ENCODE measurements around the gene RAB26.
A peak's percentile ranks its signal among the peaks of the same experiment; 100 is the strongest.

RAB26 gene

DNA sequence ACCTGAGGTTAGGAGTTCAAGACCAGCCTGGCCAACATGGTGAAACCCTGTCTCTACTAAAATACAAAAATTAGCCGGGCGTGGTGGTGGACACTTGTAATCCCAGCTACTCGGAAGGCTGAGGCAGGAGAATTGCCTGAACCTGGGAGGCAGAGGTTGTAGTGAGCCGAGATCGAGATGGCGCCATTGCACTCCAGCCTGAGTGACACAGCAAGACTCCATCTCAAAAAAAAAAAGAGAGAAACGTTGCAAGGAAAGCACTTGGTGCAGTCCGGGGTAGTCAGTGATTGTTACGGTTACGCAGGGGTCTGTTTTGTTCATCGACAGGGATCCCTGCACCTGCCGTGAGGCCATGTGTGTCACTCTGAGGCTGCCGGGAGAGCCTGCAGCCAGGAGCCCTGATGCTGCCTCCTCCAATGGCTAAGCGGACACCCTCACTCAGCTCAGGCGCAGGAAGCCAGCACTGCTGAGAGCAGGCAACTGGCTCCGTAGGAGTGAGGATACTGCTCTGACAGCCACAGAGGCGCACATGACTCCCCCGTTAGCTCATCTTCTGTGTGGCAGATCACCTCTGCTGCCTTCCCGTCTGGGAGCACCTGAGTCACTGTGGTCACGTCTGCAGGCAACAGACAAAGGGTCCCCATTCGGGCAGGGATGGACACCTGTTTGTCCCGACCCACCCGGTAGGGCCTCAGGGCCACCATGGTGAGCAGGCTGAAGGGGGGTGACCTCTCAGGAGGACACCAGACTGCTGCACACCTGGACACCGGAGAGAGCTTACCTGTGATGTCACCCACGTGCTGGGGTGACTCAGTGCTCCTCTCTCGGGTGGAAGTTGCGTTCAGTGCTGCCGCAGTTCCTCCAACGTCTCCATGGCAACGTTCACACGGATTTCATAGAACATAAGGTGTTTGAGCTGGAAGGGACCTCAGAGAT is 5.2 kb upstream of the RAB26 start:
- DNase-seq (ENCODE audit: low spot score): no peak

DNA sequence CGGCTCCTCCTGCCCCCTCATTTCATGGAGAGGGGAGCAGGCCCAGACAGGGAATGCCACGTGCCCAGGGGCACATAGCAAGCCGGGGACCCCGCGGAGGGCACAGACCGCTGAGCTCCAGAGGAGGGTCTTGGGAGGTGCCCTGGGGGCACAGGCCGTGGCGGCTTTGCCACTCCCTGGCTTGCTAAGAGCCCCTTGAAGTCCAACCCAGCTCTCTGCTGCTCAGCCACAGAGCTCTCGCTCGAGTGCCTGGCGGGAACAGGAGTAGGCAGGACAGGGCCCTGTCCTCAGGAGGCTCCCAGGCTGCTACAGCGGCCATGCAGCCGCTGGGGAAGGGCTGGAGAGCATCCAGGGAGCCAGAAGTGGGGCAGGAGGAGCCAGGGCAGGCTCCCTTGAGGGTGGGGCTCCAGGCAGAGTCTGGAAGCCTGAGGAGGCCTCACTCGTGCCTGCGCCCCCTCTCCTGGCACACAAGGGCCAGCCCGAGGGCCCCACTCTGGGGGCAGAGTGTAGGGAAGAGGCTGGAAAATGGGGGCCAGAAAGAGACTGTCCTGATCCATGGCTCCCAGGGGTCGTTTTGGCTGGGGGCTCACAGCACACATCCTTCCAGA is 4.4 kb upstream of the RAB26 start:
- DNase-seq (ENCODE audit: low spot score): no peak

DNA sequence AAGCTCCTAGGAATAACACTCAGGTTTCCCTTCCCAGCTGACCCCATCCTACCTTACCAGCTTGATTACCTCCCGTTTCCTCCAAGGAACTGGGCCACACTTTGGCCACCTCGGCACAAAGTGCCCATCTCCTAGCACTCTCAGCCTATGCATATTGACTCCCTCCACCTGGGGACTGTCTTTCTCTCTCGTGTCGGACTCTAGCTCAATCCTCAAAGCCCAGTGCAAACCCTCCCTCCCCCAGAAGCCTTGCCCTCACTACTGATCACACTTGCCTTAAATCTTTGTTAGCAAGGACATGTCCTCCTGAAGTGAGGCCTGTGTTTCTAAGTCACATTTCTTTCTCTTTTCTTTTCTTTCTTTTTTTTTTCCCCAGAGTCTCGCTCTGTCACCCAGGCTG is 2.6 kb upstream of the RAB26 start:
- no peak for DNase-seq (ENCODE audit: low spot score)

DNA sequence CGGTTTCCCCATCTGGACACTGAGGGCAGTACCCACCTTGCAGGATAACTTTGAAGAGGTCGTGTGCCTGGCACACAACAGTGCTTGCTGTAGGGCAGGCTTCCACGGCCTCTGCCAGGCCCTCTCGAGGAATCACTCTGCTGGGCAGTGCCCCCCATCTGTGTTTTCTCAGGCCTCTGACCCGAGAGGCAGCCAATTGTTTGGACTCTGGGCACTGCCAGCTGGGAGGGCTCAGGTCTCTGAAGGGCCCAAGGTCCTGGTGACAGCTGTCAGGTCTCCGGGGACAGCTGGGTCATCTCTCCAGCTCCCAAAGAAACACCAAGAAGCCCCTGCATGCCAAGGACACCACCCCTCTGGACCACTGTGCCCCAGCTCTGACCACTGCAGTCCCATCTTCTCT is 1.0 kb upstream of the RAB26 start:
- DNase-seq (ENCODE audit: low spot score): no peak

DNA sequence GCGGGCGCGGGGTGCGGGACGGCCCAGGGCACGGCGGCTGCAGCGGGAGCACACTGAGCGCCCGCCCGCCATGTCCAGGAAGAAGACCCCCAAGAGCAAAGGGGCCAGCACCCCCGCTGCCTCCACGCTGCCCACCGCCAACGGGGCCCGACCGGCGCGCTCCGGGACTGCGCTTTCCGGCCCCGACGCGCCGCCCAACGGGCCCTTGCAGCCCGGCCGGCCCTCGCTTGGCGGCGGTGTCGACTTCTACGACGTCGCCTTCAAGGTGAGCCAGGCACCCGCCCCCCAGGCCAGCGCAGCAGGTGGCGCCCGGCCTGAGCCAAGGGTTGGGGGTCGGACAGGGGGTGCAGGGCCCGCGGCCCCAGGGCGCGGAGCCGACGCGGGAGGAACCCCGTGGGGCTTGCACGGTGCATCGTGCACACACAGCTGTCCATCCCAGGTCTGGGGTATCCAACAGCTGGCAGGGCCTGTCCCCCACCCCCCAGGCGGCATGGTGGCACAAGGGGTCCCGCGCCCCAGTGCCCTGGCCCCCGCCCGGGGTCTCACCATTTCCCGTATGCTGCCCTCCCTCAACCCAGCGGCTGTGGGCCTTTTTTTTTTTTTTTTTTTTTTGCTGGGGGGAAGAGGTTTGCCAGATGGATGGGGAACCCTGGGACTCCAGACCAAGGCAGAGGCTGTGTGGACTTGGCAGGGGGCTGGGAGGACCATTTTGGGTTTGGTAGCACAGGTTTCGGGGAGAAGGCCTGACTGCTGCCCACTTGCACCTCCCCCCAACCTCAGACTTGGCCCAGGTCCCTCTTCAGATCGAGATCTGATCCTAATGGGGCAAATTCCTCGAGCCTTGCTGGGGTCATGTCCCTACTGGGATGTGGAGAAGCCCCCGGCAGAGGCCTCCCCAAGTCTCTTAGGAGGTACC is 547 bp downstream of the RAB26 start:
- peak; percentile 34 for DNase-seq (ENCODE audit: low spot score)

DNA sequence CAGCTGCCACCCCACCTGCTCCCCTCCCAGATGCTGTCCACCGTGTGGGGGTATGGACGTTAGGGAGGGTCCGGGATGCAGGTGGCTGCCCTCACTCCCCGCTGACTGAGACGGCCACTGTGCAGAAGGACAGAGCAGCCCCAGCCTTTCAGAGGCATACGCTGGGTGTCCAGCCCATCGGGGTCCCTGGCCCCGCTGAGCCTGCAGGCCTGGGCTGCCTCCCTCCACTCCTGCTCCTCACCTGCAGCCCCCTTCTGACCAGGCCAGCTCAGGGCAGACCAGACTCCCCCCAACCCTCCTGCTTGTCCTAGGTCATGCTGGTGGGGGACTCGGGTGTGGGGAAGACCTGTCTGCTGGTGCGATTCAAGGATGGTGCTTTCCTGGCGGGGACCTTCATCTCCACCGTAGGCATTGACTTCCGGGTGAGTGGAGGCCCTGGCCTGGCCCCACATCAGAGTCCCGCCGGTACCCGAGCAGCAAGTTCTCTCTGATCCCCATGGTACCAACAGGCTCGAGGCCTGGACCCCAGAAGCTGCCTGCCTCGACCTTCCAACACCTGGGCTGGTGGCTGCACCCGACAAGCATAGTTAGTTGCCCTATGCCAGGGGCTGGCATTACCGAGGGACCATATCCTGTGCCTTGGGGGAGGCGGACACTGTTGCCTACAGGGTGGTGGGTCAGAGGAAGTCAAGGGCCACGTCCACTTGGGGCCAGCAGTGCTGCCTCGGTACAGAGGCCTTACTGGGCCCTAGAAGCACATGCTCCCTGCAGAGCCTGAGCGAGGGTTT is 1.4 kb downstream of the RAB26 start:
- DNase-seq (ENCODE audit: low spot score): peak; percentile 46

DNA sequence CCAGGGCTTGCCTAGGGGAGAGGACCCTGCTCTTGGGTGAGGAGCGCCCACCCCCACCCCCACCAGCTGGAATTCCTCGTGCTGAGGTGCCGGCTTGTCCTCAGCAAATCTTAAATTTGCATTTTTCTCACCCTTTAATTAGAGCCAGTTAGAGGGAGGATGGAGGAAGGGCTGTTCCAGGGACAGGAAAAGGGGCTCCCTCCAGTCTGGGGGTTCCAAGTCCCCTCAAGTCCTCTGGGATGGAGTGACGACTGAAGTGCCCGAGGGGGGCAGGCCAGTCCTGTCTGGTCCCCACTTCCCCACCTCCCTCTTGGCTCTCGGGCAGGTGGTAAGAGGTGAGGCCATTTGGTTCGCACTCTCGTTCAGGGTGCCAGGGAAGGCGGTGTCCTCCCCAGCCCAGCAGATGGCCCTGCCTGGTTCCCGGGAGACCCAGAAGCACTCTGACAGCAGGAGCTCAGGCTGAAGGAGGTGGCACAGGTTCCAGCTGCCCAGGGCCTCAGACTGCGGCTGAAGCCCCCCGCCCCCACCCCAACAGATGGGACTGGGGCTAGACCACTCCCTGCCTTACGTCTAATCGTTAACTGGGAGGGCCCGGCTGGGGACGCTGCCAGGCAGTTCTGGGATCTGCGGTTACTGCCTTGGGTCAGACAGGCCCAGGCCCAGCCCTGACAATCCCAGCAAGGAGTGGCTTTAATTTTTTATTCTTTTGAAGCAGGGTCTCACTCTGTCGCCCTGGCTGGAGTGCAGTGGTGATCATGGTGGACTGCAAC is 2.2 kb downstream of the RAB26 start:
- DNase-seq (ENCODE audit: low spot score): peak; percentile 58

DNA sequence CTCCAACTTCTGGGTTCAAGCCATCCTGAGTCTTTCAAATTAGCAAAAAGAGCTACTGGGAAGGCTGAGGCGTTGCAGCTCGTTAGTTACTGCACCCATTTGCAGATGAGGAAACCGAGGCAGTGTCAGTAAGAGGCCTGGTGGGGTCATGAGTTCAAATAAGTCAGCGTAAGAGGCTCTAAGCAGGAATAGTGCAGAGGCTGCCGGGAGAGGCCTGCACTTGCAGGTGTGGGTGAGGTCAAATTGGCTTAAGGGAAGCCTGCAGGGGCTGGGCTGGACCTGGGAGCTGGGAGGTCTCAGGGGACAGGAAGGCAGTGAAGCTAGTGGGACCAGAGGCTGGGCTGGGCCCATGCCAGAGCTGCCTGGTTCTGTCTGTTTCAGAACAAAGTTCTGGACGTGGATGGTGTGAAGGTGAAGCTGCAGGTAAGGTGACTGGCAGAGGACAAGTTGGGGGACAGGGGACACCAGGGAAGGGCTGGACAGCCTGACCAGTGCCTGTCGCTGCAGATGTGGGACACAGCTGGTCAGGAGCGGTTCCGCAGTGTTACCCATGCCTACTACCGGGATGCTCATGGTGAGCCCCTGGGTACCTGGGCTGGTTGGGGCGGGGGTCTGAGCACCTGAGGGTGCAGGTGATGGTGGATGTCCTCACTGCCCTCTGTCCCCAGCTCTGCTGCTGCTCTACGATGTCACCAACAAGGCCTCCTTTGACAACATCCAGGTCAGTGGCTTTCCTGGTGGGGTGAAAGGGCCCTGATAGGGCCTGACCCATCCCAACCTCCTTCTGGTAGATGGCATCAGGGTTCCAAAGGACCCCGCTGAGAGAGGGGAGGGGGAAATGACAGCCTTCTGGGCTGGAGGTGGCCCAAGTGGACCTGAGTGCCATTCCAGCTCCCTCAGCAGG is 3.0 kb downstream of the RAB26 start:
- peak; percentile 35 for DNase-seq (ENCODE audit: low spot score)

DNA sequence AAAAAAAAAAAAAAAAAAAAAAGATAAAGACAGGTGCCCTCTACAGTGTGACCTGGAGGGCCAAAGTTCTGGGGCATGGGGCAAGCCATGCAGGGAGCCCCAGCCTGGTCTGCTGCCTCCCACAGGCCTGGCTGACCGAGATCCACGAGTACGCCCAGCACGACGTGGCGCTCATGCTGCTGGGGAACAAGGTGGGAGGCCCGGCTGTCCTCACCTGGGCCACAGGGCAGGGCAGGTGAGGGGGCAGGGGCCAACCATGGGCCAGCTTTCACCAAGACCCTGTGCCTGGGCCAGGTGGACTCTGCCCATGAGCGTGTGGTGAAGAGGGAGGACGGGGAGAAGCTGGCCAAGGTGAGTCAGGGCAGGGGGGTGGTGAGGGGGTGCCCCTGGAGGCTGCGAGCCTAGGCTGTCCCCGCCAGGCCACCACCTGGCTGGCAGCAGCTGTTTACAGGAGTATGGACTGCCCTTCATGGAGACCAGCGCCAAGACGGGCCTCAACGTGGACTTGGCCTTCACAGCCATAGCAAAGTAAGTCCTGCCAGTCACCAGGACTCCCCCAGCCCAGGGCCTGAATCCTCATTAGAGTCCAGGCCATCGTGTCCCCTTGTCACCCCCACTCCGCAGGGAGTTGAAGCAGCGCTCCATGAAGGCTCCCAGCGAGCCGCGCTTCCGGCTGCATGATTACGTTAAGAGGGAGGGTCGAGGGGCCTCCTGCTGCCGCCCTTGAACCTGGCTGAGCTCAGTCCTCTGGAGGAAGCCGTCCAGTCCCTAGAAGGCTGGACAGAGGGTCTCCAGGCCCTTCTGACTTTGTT is 4.5 kb downstream of the RAB26 start:
- peak; percentile 36 for DNase-seq (ENCODE audit: low spot score)

DNA sequence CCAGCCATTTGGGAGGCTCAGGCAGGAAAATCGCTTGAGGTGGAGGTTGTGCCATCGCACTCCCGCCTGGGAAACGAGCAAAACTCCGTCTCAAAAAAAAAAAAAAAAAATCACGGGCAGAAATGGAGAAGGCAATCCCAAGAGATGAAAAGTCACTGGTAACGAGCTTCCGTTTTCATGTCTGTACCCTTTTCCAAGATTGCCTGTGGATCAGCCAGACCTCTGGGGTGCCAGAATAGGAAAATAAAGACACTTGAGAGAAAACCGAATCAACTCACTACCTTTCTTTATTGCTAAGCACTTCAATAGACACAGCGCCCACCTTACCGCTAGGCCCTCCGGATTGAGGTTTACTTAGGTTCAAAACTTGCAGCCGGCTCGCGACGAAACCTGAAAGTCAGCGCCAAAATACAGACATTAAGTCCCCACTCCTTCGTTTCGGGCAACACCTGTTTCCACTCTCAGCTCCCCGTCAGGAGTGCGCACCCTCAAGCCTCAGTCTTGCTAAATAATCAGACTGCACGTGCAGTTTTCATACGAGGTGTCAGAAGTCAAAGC is 6.2 kb downstream of the RAB26 start:
- peak; percentile 21 for DNase-seq (ENCODE audit: low spot score)

DNA sequence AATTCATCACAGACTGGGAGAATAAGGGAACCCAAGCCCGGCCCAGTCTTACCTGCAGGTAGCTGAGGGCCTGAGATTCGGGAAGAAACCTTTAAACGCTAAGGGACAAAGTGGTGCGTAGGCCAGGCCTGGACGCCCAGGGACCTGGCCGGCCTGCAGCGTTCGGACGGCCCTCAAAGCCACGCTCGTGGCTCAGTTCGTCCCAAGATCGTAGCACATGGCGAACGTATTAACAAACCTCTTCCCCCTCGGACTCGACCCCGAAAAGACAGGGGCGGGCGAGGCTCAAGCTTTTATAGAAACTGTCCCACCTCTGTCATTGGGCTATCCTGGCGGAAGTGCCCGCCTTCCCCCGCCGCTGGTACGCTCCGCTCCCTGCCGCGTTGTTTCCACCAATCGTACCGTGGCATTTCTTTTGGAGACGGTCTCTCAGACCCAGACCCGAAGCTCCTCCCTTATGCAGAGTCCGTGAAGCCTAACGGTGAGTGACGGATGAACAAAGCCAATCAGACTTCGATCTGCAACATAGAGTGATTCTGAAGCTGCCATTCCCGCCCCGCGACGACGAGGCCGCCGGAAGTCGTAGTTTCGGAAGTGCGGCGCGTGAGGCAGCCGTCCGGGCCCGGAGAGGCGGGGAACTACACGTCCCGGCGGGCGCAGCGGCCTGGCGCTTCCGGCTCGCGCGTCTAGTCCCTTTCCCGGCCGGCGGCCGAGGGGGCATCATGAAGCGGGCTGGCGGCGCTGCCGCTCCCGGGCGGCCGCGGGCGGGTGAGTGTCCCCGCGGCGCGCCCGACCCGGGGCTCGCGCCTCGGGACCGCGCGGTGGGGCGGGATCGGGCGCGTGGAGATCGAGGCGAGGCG is 6.9 kb downstream of the RAB26 start, which contains the start of gene TRAF7:
Gene TRAF7 (plus strand): TSS at position 692 of the 860 bp plus-strand sequence. CDS start 8,139 bp downstream, outside the sequence.
- DNase-seq (ENCODE audit: low spot score): peak; percentile 100

DNA sequence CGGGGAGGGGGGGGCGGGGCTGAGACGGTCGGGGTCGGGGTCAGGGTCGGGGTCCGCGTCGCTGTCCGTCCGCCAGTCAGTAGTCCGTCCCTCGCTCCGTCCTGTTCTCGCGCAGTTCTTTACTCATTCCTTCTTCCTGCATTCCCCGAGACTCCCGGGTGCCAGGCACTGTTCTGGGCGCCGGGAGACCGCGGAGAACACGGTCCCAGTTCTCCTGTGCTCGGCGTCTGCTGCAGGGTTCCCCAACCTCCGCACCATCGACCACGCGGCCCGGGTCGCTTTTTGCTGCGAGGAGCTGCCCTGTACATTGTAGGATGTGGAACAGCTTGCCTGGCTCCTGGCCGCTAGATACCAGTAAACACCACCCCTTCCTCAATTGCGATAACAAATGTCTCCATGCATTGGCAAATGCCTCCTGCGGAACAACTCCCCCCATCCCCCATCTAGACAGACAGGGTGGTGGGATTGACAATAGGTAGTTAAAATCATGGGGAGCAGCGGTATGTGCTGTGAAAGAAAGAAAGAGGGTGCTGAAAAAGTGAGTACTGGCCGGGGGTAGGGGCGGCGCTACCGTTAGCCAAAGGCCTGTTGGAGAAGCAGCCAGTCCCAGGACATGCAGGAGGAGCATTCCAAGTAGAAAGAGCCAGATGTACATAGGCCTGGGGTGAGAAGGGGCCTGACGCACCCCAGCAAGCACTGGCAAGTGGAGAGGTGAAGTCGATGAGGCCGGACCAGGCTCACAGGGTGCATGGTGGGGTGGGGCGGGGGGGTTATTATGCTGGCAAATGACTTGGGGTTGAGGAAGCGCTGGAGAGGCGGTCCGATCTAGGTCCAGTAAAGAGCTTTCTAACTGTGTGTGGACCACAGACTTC is 7.8 kb downstream of the RAB26 start:
- no peak for DNase-seq (ENCODE audit: low spot score)

DNA sequence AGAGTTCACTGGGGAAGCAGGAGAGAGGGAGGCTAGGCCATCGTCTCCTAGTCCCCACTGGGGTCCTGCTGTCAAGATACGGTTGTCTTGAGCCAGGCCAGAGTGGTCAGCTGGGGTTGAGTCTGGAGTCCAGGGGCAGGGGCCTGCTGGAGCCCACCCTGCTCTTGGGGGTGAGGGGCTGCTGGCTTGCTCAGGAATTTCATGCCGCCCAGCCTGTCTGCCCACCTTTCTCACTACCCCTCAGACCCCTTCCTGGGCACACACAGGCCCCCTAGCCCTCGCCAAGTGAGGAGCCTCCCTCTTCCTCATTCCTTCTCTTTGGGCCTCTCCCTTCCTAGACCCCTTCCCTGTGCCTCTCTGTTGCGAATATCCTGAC is 8.4 kb downstream of the RAB26 start:
- DNase-seq (ENCODE audit: low spot score): no peak

DNA sequence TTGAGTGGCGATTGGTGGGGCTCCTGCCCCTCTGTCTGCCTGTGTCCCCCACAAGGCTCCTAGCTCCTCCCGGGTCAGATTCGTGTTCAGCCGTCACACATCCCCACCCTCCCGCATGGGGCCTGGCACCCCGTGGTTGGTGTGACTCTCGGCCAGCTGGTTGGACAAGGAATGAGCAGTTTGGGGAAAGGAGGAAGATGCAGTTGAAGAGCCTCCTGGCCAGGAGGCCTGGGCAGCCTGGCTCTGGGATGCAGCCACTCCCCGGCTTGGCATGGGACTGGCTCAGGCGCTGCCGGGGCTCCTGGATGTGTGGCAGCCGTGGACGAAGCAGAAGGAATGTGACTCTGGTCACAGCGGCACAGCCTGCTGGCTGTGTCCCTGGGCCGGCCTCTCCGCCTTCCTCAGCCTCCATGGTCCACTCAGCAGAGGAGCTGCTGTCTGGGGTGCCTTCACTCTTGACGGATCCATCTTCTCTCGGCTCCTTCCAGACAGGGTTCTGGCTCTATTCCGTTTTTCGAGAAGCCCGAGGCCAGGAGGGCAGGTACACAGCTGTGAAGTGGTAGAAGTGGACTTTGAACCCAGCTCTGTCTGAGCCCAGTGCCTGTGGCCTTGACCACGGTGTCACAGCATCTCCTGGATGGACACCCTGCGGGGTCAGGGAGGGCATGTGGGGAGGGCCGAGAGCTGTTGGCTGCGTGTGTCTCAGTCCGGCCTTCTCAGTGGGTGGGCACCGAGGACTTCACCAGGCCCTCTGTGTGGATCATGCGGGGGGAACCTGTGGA is 9.2 kb downstream of the RAB26 start:
- no peak for DNase-seq (ENCODE audit: low spot score)

DNA sequence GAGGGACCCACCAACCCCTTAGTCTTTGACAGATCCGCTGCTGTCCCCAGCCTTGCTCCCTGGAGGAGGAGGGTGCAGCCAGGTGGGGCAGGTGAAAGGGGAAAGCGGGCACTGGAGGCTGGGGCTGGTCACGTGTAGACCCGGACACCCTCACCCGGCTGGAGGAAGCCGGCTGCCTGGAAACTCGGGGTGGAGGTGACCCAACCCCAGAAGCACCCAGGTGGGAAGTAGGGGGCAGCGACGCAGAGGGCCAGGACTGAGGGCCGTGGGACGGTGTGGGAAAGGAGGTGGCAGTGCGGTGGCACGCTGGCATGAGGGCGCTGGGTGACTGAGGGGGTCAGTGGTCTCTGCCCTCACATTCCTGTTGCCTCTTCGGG is 9.8 kb downstream of the RAB26 start:
- no peak for DNase-seq (ENCODE audit: low spot score)

Measured in activated CD4-positive, alpha-beta T cell treated with anti-CD3 and anti-CD28 coated beads, Interleukin-2, Interleukin-4, amounts not matched to agents 100 ng/mL and 50 ng/mL, durations not matched to agents 16 hours and 8 hours (primary cell).